HTR-8/SVneo (cell line): ENCODE results near the gene STXBP2.

Experiments
- DNase-seq: peaks from one replicate; pipeline ENCODE4 v3.0.0; 2011; ENCODE audit warnings: low spot score, mixed read lengths; ENCODE audit not compliant: insufficient read length
- FAIRE-seq: peaks from 2 replicates; lab custom pipeline; 2011; peaks lifted over from hg19 to GRCh38; lab: Jason Lieb, UNC

Gene STXBP2

GRCh38 chr19:7612282-7613274 lies 24.3 kb upstream of the STXBP2 start:
- DNase-seq (no peak), FAIRE-seq (no peak)

- DNase-seq (no peak), FAIRE-seq (no peak)
Measured at GRCh38 chr19:7614859-7615741, 21.8 kb upstream of the STXBP2 start.

- FAIRE-seq (no peak), DNase-seq (no peak)
Measured at GRCh38 chr19:7617172-7617571, 19.7 kb upstream of the STXBP2 start.

- FAIRE-seq (no peak), DNase-seq (no peak)
Measured at GRCh38 chr19:7617735-7618134, 19.2 kb upstream of the STXBP2 start.

- FAIRE-seq, result no peak
Measured at GRCh38 chr19:7618348-7618747, 18.6 kb upstream of the STXBP2 start.

GRCh38 chr19:7618771-7619510 lies 18.0 kb upstream of the STXBP2 start:
- FAIRE-seq, result no peak

More at GRCh38 chr19:7618348-7618747, 18.6 kb upstream of the STXBP2 start:
- no peak for DNase-seq

GRCh38 chr19:7619671-7620441 lies 17.1 kb upstream of the STXBP2 start:
- no peak for DNase-seq
- no peak for FAIRE-seq

More at GRCh38 chr19:7618771-7619510, 18.0 kb upstream of the STXBP2 start:
- no peak for DNase-seq

- no peak for FAIRE-seq
- DNase-seq, result no peak
Measured at GRCh38 chr19:7620442-7621412, 16.2 kb upstream of the STXBP2 start.

- peak; percentile 81 for FAIRE-seq
- DNase-seq, result no peak
Measured at GRCh38 chr19:7622933-7623685, 13.8 kb upstream of the STXBP2 start.

- FAIRE-seq, result no peak
- DNase-seq, result no peak
Measured at GRCh38 chr19:7623725-7624603, 12.9 kb upstream of the STXBP2 start.

- no peak for FAIRE-seq
- DNase-seq, result no peak
Measured at GRCh38 chr19:7624810-7625209, 12.1 kb upstream of the STXBP2 start.

- no peak for FAIRE-seq
- no peak for DNase-seq
Measured at GRCh38 chr19:7625763-7626372, 11.0 kb upstream of the STXBP2 start.

GRCh38 chr19:7627166-7627565 lies 9.7 kb upstream of the STXBP2 start:
- no peak for FAIRE-seq
- no peak for DNase-seq

- DNase-seq, result no peak
- peak; percentile 16 for FAIRE-seq
Measured at GRCh38 chr19:7628589-7629311, 8.2 kb upstream of the STXBP2 start.

GRCh38 chr19:7629347-7630054 lies 7.4 kb upstream of the STXBP2 start, which contains the start of the genes PET100 and XAB2:
Gene PET100 (plus strand): TSS chr19:7629793. CDS start chr19:7629834, 41 bp downstream.
Gene XAB2 (minus strand): TSS chr19:7629545. CDS start chr19:7629527, 18 bp downstream.
- peak; percentile 100 for DNase-seq
- FAIRE-seq, result peak; percentile 94
